H9 (cell line): ENCODE data around the gene ADCY5. TPM values are rescaled to one million over a fixed set of nuclear protein-coding genes. Genes with fewer than 3 reads are reported as not detected.

Experiments used
- DNase-seq: peaks from one replicate; pipeline ENCODE4 v3.0.0-alpha.2; 2017
- H2AFZ ChIP-seq: one replicate; pipeline ENCODE4 v1.6.1; 2013; ENCODE audit warnings: mild to moderate bottlenecking, low read length, control low read depth, moderate library complexity
- H2AK5ac ChIP-seq: 2 replicates; pipeline ENCODE4 v1.6.1; 2013; ENCODE audit warnings: low read length, control low read depth, mixed read lengths; ENCODE audit not compliant: insufficient read length
- H2BK120ac ChIP-seq: one replicate; pipeline ENCODE4 v1.6.1; 2013; ENCODE audit warnings: low read depth, mild to moderate bottlenecking, low read length, control low read depth, inconsistent platforms; ENCODE audit not compliant: poor library complexity, severe bottlenecking
- H2BK12ac ChIP-seq: 2 replicates; pipeline ENCODE4 v1.6.1; 2013; ENCODE audit warnings: low read length, control low read depth, mixed read lengths, low read depth; ENCODE audit not compliant: insufficient read length
- H2BK15ac ChIP-seq: 2 replicates; pipeline ENCODE4 v1.6.1; 2013; ENCODE audit warnings: low read depth, low read length, control low read depth
- H2BK20ac ChIP-seq: one replicate; pipeline ENCODE4 v1.6.1; 2013; ENCODE audit warnings: low read depth, mild to moderate bottlenecking, low read length, control low read depth, inconsistent platforms; ENCODE audit not compliant: poor library complexity, severe bottlenecking
- H2BK5ac ChIP-seq: 2 replicates; pipeline ENCODE4 v1.6.1; 2013; ENCODE audit warnings: low read length, control low read depth, mixed read lengths; ENCODE audit not compliant: insufficient read length
- H3K14ac ChIP-seq: 2 replicates; pipeline ENCODE4 v1.6.1; 2013; ENCODE audit warnings: low read length, control low read depth; ENCODE audit not compliant: insufficient read depth
- H3K18ac ChIP-seq: 2 replicates; pipeline ENCODE4 v1.6.1; 2013; ENCODE audit warnings: low read depth, mild to moderate bottlenecking, mixed read lengths, low read length, control low read depth; ENCODE audit not compliant: insufficient read length
- H3K23ac ChIP-seq: 2 replicates; pipeline ENCODE4 v1.6.1; 2013; ENCODE audit warnings: low read length, control low read depth, mixed read lengths, low read depth; ENCODE audit not compliant: insufficient read length
- H3K23me2 ChIP-seq: 2 replicates; pipeline ENCODE4 v1.6.1; 2013; ENCODE audit warnings: low read depth, mild to moderate bottlenecking, mixed read lengths, low read length, control low read depth; ENCODE audit not compliant: insufficient read length, poor library complexity, severe bottlenecking
- H3K27ac ChIP-seq: 2 replicates; pipeline ENCODE4 v1.5.1; 2013; ENCODE audit warnings: low read length, control low read depth, mixed read lengths, low read depth; ENCODE audit not compliant: insufficient read length
- H3K27me3 ChIP-seq: 2 replicates; pipeline ENCODE4 v1.6.1; 2013; ENCODE audit warnings: low read length, control low read depth, inconsistent platforms; ENCODE audit not compliant: insufficient read depth
- H3K4ac ChIP-seq: 2 replicates; pipeline ENCODE4 v1.6.1; 2013; ENCODE audit warnings: low read depth, mild to moderate bottlenecking, control low read depth, inconsistent platforms, low read length, moderate library complexity
- H3K4me1 ChIP-seq: 2 replicates; pipeline ENCODE4 v1.6.1; 2013; ENCODE audit warnings: low read length, control low read depth, inconsistent platforms; ENCODE audit not compliant: insufficient read depth
- H3K4me2 ChIP-seq: 2 replicates; pipeline ENCODE4 v1.6.1; 2013; ENCODE audit warnings: low read length, control low read depth, mixed read lengths; ENCODE audit not compliant: insufficient read length, insufficient read depth
- H3K56ac ChIP-seq: 2 replicates; pipeline ENCODE4 v1.6.1; 2013; ENCODE audit warnings: low read depth, mild to moderate bottlenecking, mixed read lengths, low read length, control low read depth; ENCODE audit not compliant: insufficient read length
- H3K79me1 ChIP-seq: 2 replicates; pipeline ENCODE4 v1.6.1; 2013; ENCODE audit warnings: low read depth, mild to moderate bottlenecking, moderate library complexity, low read length, control low read depth, inconsistent platforms; ENCODE audit not compliant: insufficient read depth, poor library complexity, severe bottlenecking
- H3K79me2 ChIP-seq: 2 replicates; pipeline ENCODE4 v1.6.1; 2013; ENCODE audit warnings: low read length, control low read depth, inconsistent platforms; ENCODE audit not compliant: insufficient read depth
- H3K9ac ChIP-seq: 2 replicates; pipeline ENCODE4 v1.6.1; 2013; ENCODE audit warnings: low read length, control low read depth, mixed read lengths; ENCODE audit not compliant: insufficient read length; ENCODE audit errors: extremely low read depth
- H3K9me3 ChIP-seq: one replicate; pipeline ENCODE4 v1.6.1; 2013; ENCODE audit warnings: low read depth, low read length, inconsistent platforms; ENCODE audit not compliant: control insufficient read depth
- H3T11ph ChIP-seq: one replicate; pipeline ENCODE4 v1.6.1; 2013; ENCODE audit warnings: mild to moderate bottlenecking, low read length, control low read depth, inconsistent platforms
- H4K20me1 ChIP-seq: one replicate; pipeline ENCODE4 v1.6.1; 2013; ENCODE audit not compliant: control insufficient read depth, insufficient read length, insufficient read depth
- H4K5ac ChIP-seq: 2 replicates; pipeline ENCODE4 v1.6.1; 2013; ENCODE audit warnings: low read depth, mild to moderate bottlenecking, mixed read lengths, low read length, control low read depth; ENCODE audit not compliant: insufficient read length
- H4K8ac ChIP-seq: replicated peaks from 2 replicates; pipeline ENCODE4 v1.6.1; 2013; ENCODE audit warnings: low read length, control low read depth, mixed read lengths, low read depth; ENCODE audit not compliant: insufficient read length
- H4K91ac ChIP-seq: 2 replicates; pipeline ENCODE4 v1.6.1; 2013; ENCODE audit warnings: low read depth, mild to moderate bottlenecking, moderate library complexity, mixed read lengths, low read length, control low read depth; ENCODE audit not compliant: insufficient read length
- H3K27ac Mint-ChIP-seq, 3 experiments: 2 replicates in 2 of 3; 3 replicates in 1 of 3; pipeline ENCODE4 v1.8.0; 2020 to 2021; ENCODE audit warnings: mixed read lengths in 3 of 3, mild to moderate bottlenecking in 1 of 3, moderate library complexity in 1 of 3
- H3K27me3 Mint-ChIP-seq: 2 replicates; pipeline ENCODE4 v1.8.0; 2021; ENCODE audit warnings: low read depth, mild to moderate bottlenecking, moderate library complexity, mixed read lengths
- H3K36me3 Mint-ChIP-seq, 3 experiments: 2 replicates in 2 of 3; 3 replicates in 1 of 3; pipeline ENCODE4 v1.8.0; 2020 to 2021; ENCODE audit warnings: low read depth in 3 of 3, mixed read lengths in 3 of 3; ENCODE audit not compliant: insufficient read depth in 1 of 3
- H3K4me1 Mint-ChIP-seq, 2 experiments: 2 replicates each; pipeline ENCODE4 v1.8.0; 2020; ENCODE audit warnings: mixed read lengths in 2 of 2
- H3K4me3 Mint-ChIP-seq, 2 experiments: 2 replicates in 1 of 2; 3 replicates in 1 of 2; pipeline ENCODE4 v1.8.0; 2020 to 2021; ENCODE audit warnings: mild to moderate bottlenecking in 2 of 2, mixed read lengths in 2 of 2, moderate library complexity in 1 of 2
- H3K9me3 Mint-ChIP-seq, 2 experiments: 2 replicates in 1 of 2; 3 replicates in 1 of 2; pipeline ENCODE4 v1.8.0; 2020; ENCODE audit warnings: mild to moderate bottlenecking in 2 of 2, mixed read lengths in 2 of 2, moderate library complexity in 1 of 2
- WGBS: extraction: QIAGEN DNeasy Blood & Tissue Kit; methylation state at CpG from one replicate; pipeline ENCODE4 v1.1.7; 2013; ENCODE audit warnings: missing lambda C conversion rate, low lambda C conversion rate, mixed read lengths; ENCODE audit not compliant: insufficient read length; ENCODE audit errors: extremely low coverage; 5-methylcytosine and 5-hydroxymethylcytosine counted together
- total RNA-seq: library from RNA; stranded (reverse); gene quantifications from 2 replicates; pipeline ENCODE4 v1.2.1, GENCODE V29; 2021
- TF ChIP-seq, protein P1 (sequence below): fragments of 200-600 bp; sonication (generic); conservative IDR thresholded peaks from 3 replicates; pipeline ENCODE4 v1.8.0; 2021; ENCODE audit warnings: antibody characterized with exemption, mild to moderate bottlenecking

Gene ADCY5
- total RNA-seq, 1 experiment from 2014 or later: 5.0 TPM

GRCh38 chr3:123283657-123284398 is 165.1 kb downstream of the ADCY5 start:
- H3K18ac ChIP-seq: no peak overlapping the region
- H2BK12ac ChIP-seq: no peak overlapping the region
- no peak overlapping the region for H3K27ac ChIP-seq
- H2AK5ac ChIP-seq: no peak overlapping the region
- TF ChIP-seq, protein P1, sequence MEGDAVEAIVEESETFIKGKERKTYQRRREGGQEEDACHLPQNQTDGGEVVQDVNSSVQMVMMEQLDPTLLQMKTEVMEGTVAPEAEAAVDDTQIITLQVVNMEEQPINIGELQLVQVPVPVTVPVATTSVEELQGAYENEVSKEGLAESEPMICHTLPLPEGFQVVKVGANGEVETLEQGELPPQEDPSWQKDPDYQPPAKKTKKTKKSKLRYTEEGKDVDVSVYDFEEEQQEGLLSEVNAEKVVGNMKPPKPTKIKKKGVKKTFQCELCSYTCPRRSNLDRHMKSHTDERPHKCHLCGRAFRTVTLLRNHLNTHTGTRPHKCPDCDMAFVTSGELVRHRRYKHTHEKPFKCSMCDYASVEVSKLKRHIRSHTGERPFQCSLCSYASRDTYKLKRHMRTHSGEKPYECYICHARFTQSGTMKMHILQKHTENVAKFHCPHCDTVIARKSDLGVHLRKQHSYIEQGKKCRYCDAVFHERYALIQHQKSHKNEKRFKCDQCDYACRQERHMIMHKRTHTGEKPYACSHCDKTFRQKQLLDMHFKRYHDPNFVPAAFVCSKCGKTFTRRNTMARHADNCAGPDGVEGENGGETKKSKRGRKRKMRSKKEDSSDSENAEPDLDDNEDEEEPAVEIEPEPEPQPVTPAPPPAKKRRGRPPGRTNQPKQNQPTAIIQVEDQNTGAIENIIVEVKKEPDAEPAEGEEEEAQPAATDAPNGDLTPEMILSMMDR: no peak
- H3K27me3 ChIP-seq: no peaks in the 10 kb centered on the region
- no CpG with 5 or more reads among the region's 17 CpGs for WGBS
- H3K56ac ChIP-seq: no peak overlapping the region
- no peaks in the 10 kb centered on the region for H3K79me1 ChIP-seq
- H3K4me1 ChIP-seq: no peaks in the 10 kb centered on the region
- no peaks in the 10 kb centered on the region for H3K9me3 ChIP-seq
- no peak for DNase-seq
- Mint-ChIP-seq H3K4me3 (no peak overlapping the region), H3K27me3 (no peaks in the 10 kb centered on the region), H3K4me1 (peaks cover 4 to 6% of the 10 kb centered on the region in 2 experiments), H3K27ac (no peak overlapping the region), H3K9me3 (no peaks in the 10 kb centered on the region), H3K36me3 (peaks cover 0 to 9% (median 8%) of the 10 kb centered on the region in 3 experiments; a peak in 3 of 7 replicates)
- no peak overlapping the region for H2BK20ac ChIP-seq
- H3K79me2 ChIP-seq: no peaks in the 10 kb centered on the region
- H2BK120ac ChIP-seq: no peak overlapping the region
- no peak overlapping the region for H3K9ac ChIP-seq
- H2BK5ac ChIP-seq: no peak overlapping the region
- no peaks in the 10 kb centered on the region for H3K23me2 ChIP-seq
- no peak overlapping the region for H3K23ac ChIP-seq
- no peak overlapping the region for H4K8ac ChIP-seq
- no peak overlapping the region for H3K14ac ChIP-seq
- H2BK15ac ChIP-seq: no peak overlapping the region
- no peaks in the 10 kb centered on the region for H4K20me1 ChIP-seq
- no peak overlapping the region for H3T11ph ChIP-seq
- H2AFZ ChIP-seq: no peak overlapping the region
- no peak overlapping the region for H3K4ac ChIP-seq
- H4K91ac ChIP-seq: no peak overlapping the region
- no peak overlapping the region for H4K5ac ChIP-seq
- H3K4me2 ChIP-seq: no peak overlapping the region
